Measurements from ENCODE around the gene MYCN.

MYCN gene

GRCh38 chr2:15931319-15931890 is 8.9 kb upstream of the MYCN start:
- no peak for DNase-seq (ENCODE audit: low read depth in 2 of 2)

GRCh38 chr2:15931950-15932349 is 8.4 kb upstream of the MYCN start:
- DNase-seq (ENCODE audit: low read depth in 2 of 2), result no peak

- DNase-seq (ENCODE audit: low read depth in 2 of 2), result no peak
Measured at GRCh38 chr2:15932394-15933183, 7.8 kb upstream of the MYCN start.

- no peak for DNase-seq (ENCODE audit: low read depth in 2 of 2)
Measured at GRCh38 chr2:15933184-15933845, 7.0 kb upstream of the MYCN start.

- no peak for DNase-seq (ENCODE audit: low read depth in 2 of 2)
Measured at GRCh38 chr2:15934291-15934945, 5.9 kb upstream of the MYCN start.

- DNase-seq (ENCODE audit: low read depth in 2 of 2), result no peak
Measured at GRCh38 chr2:15935189-15935588, 5.2 kb upstream of the MYCN start.

GRCh38 chr2:15935675-15936074 is 4.7 kb upstream of the MYCN start:
- no peak for DNase-seq (ENCODE audit: low read depth in 2 of 2)

GRCh38 chr2:15936277-15937104 is 3.9 kb upstream of the MYCN start:
- no peak for DNase-seq (ENCODE audit: low read depth in 2 of 2)

GRCh38 chr2:15937105-15937881 is 3.1 kb upstream of the MYCN start:
- DNase-seq (ENCODE audit: low read depth in 2 of 2), result no peak

GRCh38 chr2:15937882-15938802 is 2.2 kb upstream of the MYCN start:
- no peak for DNase-seq (ENCODE audit: low read depth in 2 of 2)

GRCh38 chr2:15938803-15939555 is 1.4 kb upstream of the MYCN start:
- no peak for DNase-seq (ENCODE audit: low read depth in 2 of 2)

GRCh38 chr2:15939556-15939853 is 845 bp upstream of the MYCN start:
- no peak for DNase-seq (ENCODE audit: low read depth in 2 of 2)

- no peak for DNase-seq (ENCODE audit: low read depth in 2 of 2)
Measured at GRCh38 chr2:15940661-15941480, 521 bp downstream of the MYCN start.

GRCh38 chr2:15941481-15941850 is 1.1 kb downstream of the MYCN start:
- no peak for DNase-seq (ENCODE audit: low read depth in 2 of 2)

GRCh38 chr2:15941871-15942710 is 1.7 kb downstream of the MYCN start:
- no peak for DNase-seq (ENCODE audit: low read depth in 2 of 2)

- DNase-seq (ENCODE audit: low read depth in 2 of 2), result no peak
Measured at GRCh38 chr2:15942711-15943345, 2.5 kb downstream of the MYCN start.

Measured in stimulated activated CD4-positive, alpha-beta T cell treated with anti-CD3 and anti-CD28 coated beads, Interleukin-1b, Interleukin-23, amount 100 ng/mL, for 4 hours (primary cell).